Left lung (tissue), 10 donors: ENCODE measurements around the gene PLEKHA7. TPM values are rescaled to one million over a fixed set of nuclear protein-coding genes. Genes with fewer than 3 reads are reported as not detected.

ENCODE experiments used
- ATAC-seq: fragments of 200-7000 bp; cut with Tn5 transposase; one replicate; pipeline ENCODE4 v1.9.1; 2020; ENCODE audit warnings: moderate library complexity
- DNase-seq, 4 donors: peaks; one replicate each; pipeline ENCODE4 v3.0.0-alpha.2; 2013 to 2020
- H3K27ac ChIP-seq, 2 donors: fragments of 200-600 bp; sonication (generic) in 1 of 2; one replicate each; pipeline versions ENCODE4 v1.5.0 to v1.8.0; 2020 to 2021
- H3K27me3 ChIP-seq, 2 donors: fragments of 200-600 bp; sonication (generic) in 1 of 2; one replicate each; pipeline versions ENCODE4 v1.5.0 to v1.8.0; 2020 to 2021
- H3K36me3 ChIP-seq, 2 donors: fragments of 200-600 bp; sonication (generic) in 1 of 2; one replicate each; pipeline versions ENCODE4 v1.5.0 to v1.8.0; 2020 to 2021
- H3K4me1 ChIP-seq, 2 donors: fragments of 200-600 bp; one replicate each; pipeline ENCODE4 v1.8.0; 2021
- H3K4me3 ChIP-seq, 2 donors: fragments of 200-600 bp; sonication (generic) in 1 of 2; one replicate each; pipeline versions ENCODE4 v1.5.0 to v1.8.0; 2020 to 2021; ENCODE audit warnings: mild to moderate bottlenecking in 1 of 2
- H3K9me3 ChIP-seq, 2 donors: fragments of 200-600 bp; sonication (generic) in 1 of 2; one replicate each; pipeline versions ENCODE4 v1.5.0 to v1.8.0; 2020 to 2021
- CTCF ChIP-seq, 2 donors: fragments of 200-600 bp; sonication (generic) in 1 of 2; IDR thresholded peaks; one replicate each; pipeline versions ENCODE4 v1.5.0 to v1.8.0; 2021; ENCODE audit warnings: antibody characterized with exemption in 2 of 2
- intact Hi-C, 2 donors: fragments of 100-400 bp; cut with DNase I; formaldehyde crosslinking; loops; one replicate each; pipeline versions ENCODE4 v1.11.2 to v1.14.2; 2022
- polyA plus RNA-seq, 6 donors: library from polyadenylated mRNA; unstranded; fragments of 120-200 nt; gene quantifications; one replicate each; pipeline ENCODE4 v1.2.1, GENCODE V29; 2013; ENCODE audit not compliant: insufficient read length in 6 of 6
- total RNA-seq, 2 donors: library from RNA; stranded (reverse); fragmentation: NEBNext Ultra II Directional; extraction: Animal tissue kit (Norgen Biotek cat#: 25700); gene quantifications; one replicate each; pipeline ENCODE4 v1.2.1, GENCODE V29; 2021
- donor health status: DM: no; HTN: yes; CAD: no.
- donor health status: DM: no; HTN: no; CAD: no.

The PLEKHA7 gene
- total and polyA plus RNA-seq, 8 donors: 24.4 to 33.7 (median 29.6) TPM

DNA sequence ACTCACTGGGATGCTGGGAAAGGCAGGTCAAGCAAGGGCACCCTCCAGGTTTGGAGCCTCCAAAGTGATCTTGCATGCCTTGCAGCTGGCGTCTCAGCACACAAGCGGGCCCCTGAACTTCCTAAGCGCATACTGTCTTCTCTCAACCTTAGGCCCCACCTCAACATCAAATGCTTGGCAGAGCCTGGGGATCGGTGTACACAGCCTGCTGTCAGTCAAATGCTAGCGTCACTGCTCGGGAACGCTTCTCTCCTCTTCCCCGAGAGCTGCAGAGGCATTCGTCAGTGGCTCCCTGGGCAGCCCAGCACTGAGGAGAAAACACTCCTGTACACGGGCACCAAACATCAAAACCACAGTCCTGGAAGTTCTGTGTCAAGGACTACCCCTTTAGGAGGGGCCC is 150.8 kb downstream of the PLEKHA7 start:
- DNase-seq (no peak), ATAC-seq (no peak)
- intact Hi-C loops: no loop called here
- Histone ChIP-seq H3K27me3 (no peaks in the 10 kb centered on the region), H3K27ac (no peak overlapping the region), H3K9me3 (no peaks in the 10 kb centered on the region), H3K4me1 (no peaks in the 10 kb centered on the region), H3K36me3 (no peaks in the 10 kb centered on the region), H3K4me3 (no peak overlapping the region)
- TF ChIP-seq CTCF (IDR thresholded peaks at IDR 0.05): no peak

DNA sequence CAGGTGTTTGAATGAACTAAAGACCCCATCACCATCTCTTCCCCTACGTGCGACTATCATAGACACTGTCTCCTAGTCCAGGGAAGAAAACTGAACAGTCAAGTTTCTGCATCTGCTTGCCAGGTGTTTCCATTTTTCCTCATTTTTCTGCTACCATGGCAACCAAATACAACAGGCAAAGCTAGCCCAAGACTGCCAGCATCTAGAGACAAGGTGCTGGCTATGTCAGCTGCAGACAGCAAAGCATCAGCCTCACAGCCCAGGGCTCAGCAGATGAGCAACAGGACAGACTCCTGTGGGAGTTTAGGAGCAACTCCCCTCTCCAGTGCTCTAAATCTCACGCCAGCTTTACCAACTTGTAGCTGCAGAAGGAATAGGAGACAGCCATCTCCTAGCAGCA is 151.5 kb downstream of the PLEKHA7 start:
- Histone ChIP-seq H3K27ac (no peak overlapping the region), H3K9me3 (no peaks in the 10 kb centered on the region), H3K4me1 (no peaks in the 10 kb centered on the region), H3K4me3 (no peak overlapping the region), H3K36me3 (no peaks in the 10 kb centered on the region), H3K27me3 (no peaks in the 10 kb centered on the region)
- no peak for ATAC-seq
- no peak for DNase-seq
- TF ChIP-seq CTCF (IDR thresholded peaks at IDR 0.05): no peak
- intact Hi-C loops: no loop called here

DNA sequence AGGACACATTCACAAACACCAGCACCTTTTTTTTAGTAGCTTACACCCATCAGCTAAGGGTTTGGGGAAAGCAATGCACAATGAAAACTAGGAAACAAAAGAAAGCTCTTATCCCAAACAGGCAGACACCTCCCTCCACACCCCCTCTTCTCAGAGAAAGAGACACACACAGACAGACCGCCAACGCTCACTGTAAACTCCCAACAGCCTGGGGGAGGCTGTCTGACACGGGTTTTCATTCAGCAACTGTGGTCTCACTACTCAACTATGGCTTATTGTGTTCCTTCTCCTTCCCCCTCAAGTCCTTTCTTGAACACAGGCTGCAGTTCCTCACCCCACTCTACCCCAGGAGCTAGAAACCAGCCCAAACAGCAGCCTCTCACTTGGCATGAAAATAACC is 152.4 kb downstream of the PLEKHA7 start:
- intact Hi-C loops: no loop called here
- no peaks in the 10 kb centered on the region for H3K4me1 ChIP-seq
- H3K36me3 ChIP-seq: no peaks in the 10 kb centered on the region
- no peak overlapping the region for H3K4me3 ChIP-seq
- H3K9me3 ChIP-seq: no peaks in the 10 kb centered on the region
- no peak overlapping the region for H3K27ac ChIP-seq
- DNase-seq (no peak), ATAC-seq (no peak)
- H3K27me3 ChIP-seq: no peaks in the 10 kb centered on the region
- no peak for TF ChIP-seq CTCF (IDR thresholded peaks at IDR 0.05)

DNA sequence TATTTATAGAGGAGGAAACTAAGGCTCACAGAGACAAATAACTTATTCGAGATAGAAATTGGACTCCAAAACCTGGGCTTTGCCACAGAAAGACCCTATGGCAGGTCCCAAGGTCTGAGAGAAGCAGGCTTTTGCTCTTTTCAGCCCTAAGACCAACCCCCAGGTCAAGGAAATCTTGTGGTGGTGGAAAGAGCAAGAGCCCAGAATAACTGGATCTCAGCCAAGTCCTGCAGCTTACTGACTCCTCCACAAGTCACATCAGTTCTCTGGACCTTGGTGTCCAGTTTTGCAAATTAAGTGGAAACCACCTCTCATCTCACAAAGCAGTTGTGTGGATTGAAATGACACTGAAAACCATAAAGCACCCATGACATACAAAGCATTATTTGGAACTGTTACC is 153.6 kb downstream of the PLEKHA7 start:
- Histone ChIP-seq H3K27ac (no peak overlapping the region), H3K27me3 (no peaks in the 10 kb centered on the region), H3K9me3 (no peaks in the 10 kb centered on the region), H3K4me1 (no peaks in the 10 kb centered on the region), H3K4me3 (no peak overlapping the region), H3K36me3 (no peaks in the 10 kb centered on the region)
- DNase-seq (peak in 1 of 4 donors; percentile 9), ATAC-seq (no peak)
- no peak for TF ChIP-seq CTCF (IDR thresholded peaks at IDR 0.05)
- intact Hi-C loops: no loop called here

DNA sequence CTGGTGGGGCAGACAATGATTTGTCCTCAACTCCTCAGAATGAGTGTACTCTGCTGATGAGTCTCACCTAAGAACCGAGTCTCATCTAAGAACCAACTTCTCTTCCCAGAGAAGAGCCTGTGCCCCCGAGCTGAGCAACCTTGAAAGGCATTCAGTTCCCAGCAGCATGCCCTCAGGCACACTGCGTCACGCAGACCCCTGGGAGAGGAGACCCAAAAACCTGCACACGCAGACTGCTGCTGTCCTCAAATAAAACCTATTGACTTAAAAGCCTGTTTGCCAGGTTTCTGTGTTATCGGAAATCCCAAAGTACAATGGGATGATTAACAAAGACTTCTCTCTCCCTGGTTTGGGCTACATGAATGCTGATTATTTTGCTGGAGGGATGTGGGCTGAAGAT is 154.6 kb downstream of the PLEKHA7 start:
- no peaks in the 10 kb centered on the region for H3K9me3 ChIP-seq
- H3K27me3 ChIP-seq: no peaks in the 10 kb centered on the region
- DNase-seq: no peak
- H3K4me1 ChIP-seq: no peaks in the 10 kb centered on the region
- no peak overlapping the region for H3K27ac ChIP-seq
- peaks cover 0 to 1% of the 10 kb centered on the region in 2 donors for H3K36me3 ChIP-seq
- no peak for ATAC-seq
- TF ChIP-seq CTCF (IDR thresholded peaks at IDR 0.05): no peak
- intact Hi-C loops: no loop called here
- no peak overlapping the region for H3K4me3 ChIP-seq
